ENCODE data around the gene POU2AF2.

POU2AF2 gene

DNA sequence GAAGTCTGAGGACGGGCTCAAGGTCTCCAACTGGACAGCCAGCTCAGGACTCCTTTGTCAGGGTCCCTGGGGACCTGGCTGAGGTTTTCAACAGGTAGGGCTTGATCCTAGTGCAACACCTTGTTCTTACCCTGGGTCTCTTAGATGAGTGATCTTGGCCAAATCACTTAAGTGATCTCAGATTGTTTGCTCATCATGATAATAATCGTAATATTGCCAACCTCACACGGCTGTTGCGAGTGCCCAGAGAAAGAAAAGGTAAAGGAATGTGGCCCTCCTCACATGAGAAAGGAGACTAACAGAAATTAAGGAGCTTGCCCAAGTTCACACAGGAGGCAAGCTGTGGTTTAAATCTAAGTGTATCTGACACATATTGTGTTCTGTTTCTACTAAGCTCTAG lies 81.3 kb downstream of the POU2AF2 start:
- Mint-ChIP-seq H3K27me3 (no peaks in the 10 kb centered on the region), H3K9me3 (no peaks in the 10 kb centered on the region), H3K4me1 (ENCODE audit: low read depth) (no peaks in the 10 kb centered on the region), H3K4me3 (no peak overlapping the region), H3K36me3 (ENCODE audit: low read depth) (no peaks in the 10 kb centered on the region), H3K27ac (no peak overlapping the region)

GRCh38 chr11:111327908-111328624 lies 82.5 kb downstream of the POU2AF2 start:
- Mint-ChIP-seq H3K4me1 (ENCODE audit: low read depth) (no peaks in the 10 kb centered on the region), H3K27ac (no peak overlapping the region), H3K27me3 (no peaks in the 10 kb centered on the region), H3K9me3 (no peaks in the 10 kb centered on the region), H3K36me3 (ENCODE audit: low read depth) (no peaks in the 10 kb centered on the region), H3K4me3 (no peak overlapping the region)

DNA sequence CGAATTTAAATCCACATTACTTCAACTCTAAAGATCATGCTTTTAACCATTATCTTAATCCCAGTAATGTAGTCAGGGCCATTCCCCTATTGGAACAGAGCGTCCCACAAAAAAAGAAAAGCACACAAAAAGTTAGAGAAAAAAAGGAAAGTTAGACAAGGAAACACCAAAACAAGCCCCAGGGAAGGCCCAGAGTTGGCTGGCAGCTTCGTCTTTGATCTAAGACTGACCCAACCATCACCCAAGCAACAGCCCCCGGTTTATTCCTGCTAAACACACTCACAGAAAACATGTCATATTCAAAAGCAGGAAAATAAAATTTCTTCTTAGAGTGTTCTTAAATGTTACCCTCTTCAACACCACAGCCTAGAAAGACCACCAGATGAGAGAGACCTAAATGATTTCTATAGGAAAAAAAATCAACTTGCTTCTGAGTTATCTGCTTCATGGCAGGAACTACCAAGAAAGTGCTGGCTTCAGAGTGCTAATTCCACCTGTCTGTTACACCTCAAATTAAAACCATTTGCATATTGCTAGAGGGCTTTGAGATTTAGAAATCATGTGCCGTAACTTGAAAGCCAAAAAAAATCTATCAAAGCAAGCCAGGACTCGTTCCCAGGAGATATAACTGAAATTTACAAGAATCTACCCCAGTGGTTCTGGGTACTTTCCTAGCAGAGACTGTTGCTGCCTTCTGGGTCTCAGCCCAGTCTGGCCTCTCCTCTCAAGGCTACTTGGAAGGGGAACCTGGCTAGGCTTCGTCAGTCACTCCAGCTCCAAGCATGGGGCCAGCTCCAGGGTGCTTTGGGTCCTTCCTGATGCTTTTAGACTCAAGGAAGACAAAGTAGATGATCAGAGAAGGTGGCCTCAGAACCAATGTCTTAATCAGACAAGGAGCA lies 84.0 kb downstream of the POU2AF2 start:
- Mint-ChIP-seq H3K27me3 (no peaks in the 10 kb centered on the region), H3K27ac (no peak overlapping the region), H3K9me3 (no peaks in the 10 kb centered on the region)

DNA sequence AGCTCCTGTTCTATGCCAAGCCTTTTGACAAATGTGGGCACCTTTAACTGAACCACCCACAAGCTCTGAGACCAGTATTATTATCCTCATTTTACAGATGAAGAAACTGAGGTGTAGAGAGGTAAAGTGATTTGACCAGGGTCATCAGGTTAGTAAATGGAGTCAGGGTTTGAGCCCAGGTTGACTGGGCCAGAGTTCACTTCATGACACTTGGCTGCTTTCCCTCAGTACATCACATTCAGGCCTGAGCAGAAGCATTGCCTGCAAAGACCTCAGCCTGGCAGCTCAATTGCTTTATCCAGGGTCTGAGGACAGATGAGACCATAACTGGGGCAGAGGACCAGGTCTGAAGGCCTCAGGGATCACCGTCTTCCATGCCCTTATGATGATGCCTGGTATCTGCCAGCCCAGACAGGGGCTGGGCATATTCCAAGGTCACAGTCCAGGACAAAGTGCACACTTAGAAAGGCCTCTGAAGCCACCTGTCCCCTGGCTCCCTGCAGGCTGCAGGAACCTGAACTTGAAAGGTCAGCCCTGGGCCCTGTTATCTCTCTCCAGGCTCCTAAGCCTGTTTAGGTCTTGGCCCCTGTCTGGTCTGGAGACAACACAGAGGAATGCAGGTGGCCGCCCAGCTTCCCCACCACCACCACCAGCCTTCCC lies 84.8 kb downstream of the POU2AF2 start:
- H3K4me3 Mint-ChIP-seq, result no peak overlapping the region
- H3K36me3 Mint-ChIP-seq (ENCODE audit: low read depth), result no peaks in the 10 kb centered on the region
- H3K9me3 Mint-ChIP-seq, result no peaks in the 10 kb centered on the region
- no peak overlapping the region for H3K27ac Mint-ChIP-seq
- H3K4me1 Mint-ChIP-seq (ENCODE audit: low read depth), result no peaks in the 10 kb centered on the region
- H3K27me3 Mint-ChIP-seq, result no peaks in the 10 kb centered on the region

More for the DNA sequence above, 84.0 kb downstream of the POU2AF2 start:
- Mint-ChIP-seq H3K4me3 (no peak overlapping the region), H3K4me1 (ENCODE audit: low read depth) (no peaks in the 10 kb centered on the region), H3K36me3 (ENCODE audit: low read depth) (no peaks in the 10 kb centered on the region)

GRCh38 chr11:111331711-111332479 lies 86.4 kb downstream of the POU2AF2 start:
- H3K27ac Mint-ChIP-seq, result no peak overlapping the region
- no peaks in the 10 kb centered on the region for H3K27me3 Mint-ChIP-seq
- no peaks in the 10 kb centered on the region for H3K9me3 Mint-ChIP-seq
- H3K36me3 Mint-ChIP-seq (ENCODE audit: low read depth), result no peaks in the 10 kb centered on the region
- no peaks in the 10 kb centered on the region for H3K4me1 Mint-ChIP-seq (ENCODE audit: low read depth)
- no peak overlapping the region for H3K4me3 Mint-ChIP-seq

DNA sequence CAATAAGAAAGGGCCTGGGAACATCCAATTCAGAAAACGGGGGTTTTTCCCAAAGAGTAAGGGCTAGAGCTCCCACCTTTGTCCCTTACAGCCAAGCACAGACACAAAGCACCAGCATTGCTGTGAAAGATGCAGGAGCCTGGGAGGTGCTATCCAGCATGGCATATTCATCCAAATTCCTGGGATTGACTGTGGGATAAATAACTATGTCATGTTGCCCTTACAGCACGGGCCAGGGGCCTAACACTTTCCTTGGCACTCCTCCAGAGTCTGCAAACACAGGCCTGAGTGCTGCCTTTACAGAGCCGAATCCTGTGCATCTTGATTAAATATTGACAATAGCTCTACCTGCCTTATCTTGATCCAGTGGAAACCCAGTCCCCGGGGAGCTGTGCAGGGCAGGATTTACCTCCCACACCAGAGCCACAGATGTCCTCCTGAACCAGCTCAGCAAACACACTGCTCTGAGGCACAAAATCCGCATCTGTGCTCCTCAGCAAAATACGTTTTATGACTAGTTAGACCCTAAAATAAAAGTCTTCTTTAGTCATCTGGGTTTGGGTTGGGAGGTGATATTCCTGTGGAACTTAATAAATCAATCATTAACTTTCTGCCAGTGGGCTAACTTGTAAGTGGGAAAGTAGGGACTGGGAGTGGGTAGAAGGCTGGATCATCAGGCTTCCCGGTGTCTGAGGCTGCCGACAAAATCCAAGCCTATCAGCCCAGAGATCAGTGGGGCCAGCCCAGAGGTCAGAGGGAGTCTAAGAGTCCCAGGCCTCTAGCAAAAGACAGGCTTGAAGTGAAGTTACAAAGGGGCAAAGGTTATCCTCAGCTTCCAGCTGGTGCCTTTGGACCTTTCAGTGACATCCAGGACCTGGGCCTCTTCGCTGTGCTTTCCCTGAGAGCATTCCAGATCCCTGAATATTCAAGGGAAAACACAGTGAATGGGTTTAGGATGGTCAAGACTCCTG lies 89.3 kb downstream of the POU2AF2 start:
- Mint-ChIP-seq H3K4me1 (ENCODE audit: low read depth) (no peaks in the 10 kb centered on the region), H3K36me3 (ENCODE audit: low read depth) (peaks cover 4% of the 10 kb centered on the region), H3K9me3 (peaks cover 5% of the 10 kb centered on the region), H3K4me3 (no peak overlapping the region), H3K27ac (no peak overlapping the region), H3K27me3 (no peaks in the 10 kb centered on the region)

GRCh38 chr11:111335549-111335948 lies 90.0 kb downstream of the POU2AF2 start:
- Mint-ChIP-seq H3K27ac (no peak overlapping the region), H3K9me3 (peaks cover 10% of the 10 kb centered on the region), H3K27me3 (no peaks in the 10 kb centered on the region), H3K36me3 (ENCODE audit: low read depth) (peaks cover 6% of the 10 kb centered on the region), H3K4me3 (no peak overlapping the region), H3K4me1 (ENCODE audit: low read depth) (no peaks in the 10 kb centered on the region)
